ENCODE results near the gene PCP2. TPM values are rescaled to one million over a fixed set of nuclear protein-coding genes. Genes with fewer than 3 reads are reported as not detected.

The PCP2 gene
- polyA plus RNA-seq, 2 donors: 0.58 to 1.3 TPM

DNA sequence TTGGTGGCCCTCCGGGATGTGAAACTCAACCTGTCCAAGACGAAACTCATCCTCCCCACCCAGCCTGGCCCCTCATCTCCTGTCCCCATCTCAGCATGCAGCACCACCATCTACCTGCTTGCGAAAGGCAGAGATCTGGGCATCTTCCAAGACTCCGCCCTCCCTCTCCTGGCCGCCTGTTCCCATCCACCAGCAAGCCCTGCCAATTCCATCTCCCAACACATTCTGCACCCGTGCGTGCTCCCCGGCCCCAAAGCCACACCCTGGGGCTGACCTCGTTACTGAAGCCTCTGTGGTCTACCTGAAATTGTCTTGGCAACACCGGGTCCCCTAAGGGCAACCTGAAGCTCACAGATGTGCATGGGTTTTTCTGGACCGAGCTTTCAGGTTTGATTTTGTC lies 51.1 kb downstream of the PCP2 start:
- H3K27me3 ChIP-seq (ENCODE audit: control insufficient read depth in 1 of 2, insufficient read depth in 2 of 2, low read length in 2 of 2): no peaks in the 10 kb centered on the region
- no peak overlapping the region for H3K4me3 ChIP-seq (ENCODE audit: low read depth in 1 of 2, low read length in 2 of 2)
- H3K9me3 ChIP-seq (ENCODE audit: control insufficient read depth in 2 of 2, insufficient read depth in 1 of 2, low read depth in 1 of 2, low read length in 1 of 2): no peaks in the 10 kb centered on the region
- H3K4me1 ChIP-seq (ENCODE audit: control insufficient read depth in 2 of 2, insufficient read depth in 2 of 2, low read length in 1 of 2): no peaks in the 10 kb centered on the region
- 43 to 50% methylated on average over 11 of the region's 11 CpGs for WGBS, 2 donors
- no peak overlapping the region for H3K27ac ChIP-seq (ENCODE audit: low read depth in 2 of 2, low read length in 1 of 2)
- H3K36me3 ChIP-seq (ENCODE audit: control insufficient read depth in 2 of 2, insufficient read depth in 2 of 2, low read length in 1 of 2): no peaks in the 10 kb centered on the region

Other genes starting within 250 kb of the PCP2 start
- 1 to 10 TPM; 4.9 to 6.5 TPM for gene PEX11G, start 144.7 kb downstream of the PCP2 start, polyA plus RNA-seq
- 10 to 100 TPM; 19.6 to 25.6 TPM for gene ZNF358, start 117.6 kb downstream of the PCP2 start, polyA plus RNA-seq
- 10 to 100 TPM; 13.4 to 17.2 TPM for gene MCOLN1, start 111.1 kb downstream of the PCP2 start, polyA plus RNA-seq
- gene PNPLA6, start 98.0 kb downstream of the PCP2 start, polyA plus RNA-seq: 10 to 100 TPM; 27.2 to 47.7 TPM
- gene CAMSAP3, start 37.9 kb downstream of the PCP2 start, polyA plus RNA-seq: 10 to 100 TPM; 24.3 to 40.9 TPM
- 10 to 100 TPM; 26.9 to 28.1 TPM for gene XAB2, start 4.2 kb downstream of the PCP2 start, polyA plus RNA-seq
- 100 to 1,000 TPM in 1 of 2 donors, 10 to 100 TPM in 1; 81.3 to 234 TPM for gene PET100, start 3.9 kb downstream of the PCP2 start, polyA plus RNA-seq
- gene STXBP2, start 3.4 kb upstream of the PCP2 start, polyA plus RNA-seq: 10 to 100 TPM; 73.2 to 88.7 TPM
- 1 to 10 TPM in 1 of 2 donors, under 1 TPM in 1; 0.65 to 2.1 TPM for gene RETN, start 35.3 kb upstream of the PCP2 start, polyA plus RNA-seq
- gene MCEMP1, start 43.4 kb upstream of the PCP2 start, polyA plus RNA-seq: under 1 TPM; 0.09 to 0.53 TPM
- gene TRAPPC5, start 47.1 kb upstream of the PCP2 start, polyA plus RNA-seq: 100 to 1,000 TPM; 133 to 137 TPM
- under 1 TPM in 1 of 2 donors, not detected in 1; 0.02 TPM for gene FCER2, start 68.4 kb upstream of the PCP2 start, polyA plus RNA-seq
- gene CLEC4G, start 98.4 kb upstream of the PCP2 start, polyA plus RNA-seq: under 1 TPM in 1 of 2 donors, not detected in 1; 0.27 TPM
- under 1 TPM; 0.22 to 0.27 TPM for gene CD209, start 113.8 kb upstream of the PCP2 start, polyA plus RNA-seq
- under 1 TPM in 1 of 2 donors, not detected in 1; 0.04 TPM for gene CLEC4M, start 129.5 kb upstream of the PCP2 start, polyA plus RNA-seq
- 1 to 10 TPM; 8.5 to 8.8 TPM for gene EVI5L, start 196.5 kb upstream of the PCP2 start, polyA plus RNA-seq
- under 1 TPM; 0.14 to 0.16 TPM for gene PRR36, start 240.7 kb upstream of the PCP2 start, polyA plus RNA-seq

Measured in esophagus (tissue), 2 donors.